Activated T-helper 17 cell treated with anti-CD3 and anti-CD28 coated beads, Interleukin-2, amount 50 U/mL, for 72 hours (primary cell): ENCODE results near the gene FIGNL1. TPM values are rescaled to one million over a fixed set of nuclear protein-coding genes. Genes with fewer than 3 reads are reported as not detected.

ENCODE experiments used
- ATAC-seq: fragments of 150-1000 bp; cut with Tn5 transposase; replicated peaks from 2 replicates; pipeline ENCODE4 v1.10.0; 2021; ENCODE audit warnings: mild to moderate bottlenecking, moderate library complexity
- H3K27ac Mint-ChIP-seq: one replicate; pipeline ENCODE4 v1.8.0; 2022; ENCODE audit warnings: mixed read lengths
- H3K27me3 Mint-ChIP-seq: one replicate; pipeline ENCODE4 v1.8.0; 2022; ENCODE audit warnings: mixed read lengths
- H3K36me3 Mint-ChIP-seq: one replicate; pipeline ENCODE4 v1.8.0; 2022; ENCODE audit warnings: low read depth, mild to moderate bottlenecking, mixed read lengths
- H3K4me1 Mint-ChIP-seq: one replicate; pipeline ENCODE4 v1.8.0; 2022; ENCODE audit warnings: mixed read lengths
- H3K4me3 Mint-ChIP-seq: one replicate; pipeline ENCODE4 v1.8.0; 2022; ENCODE audit warnings: mild to moderate bottlenecking, mixed read lengths
- H3K9me3 Mint-ChIP-seq: one replicate; pipeline ENCODE4 v1.8.0; 2022; ENCODE audit warnings: mixed read lengths
- total RNA-seq, 2 donors: library from RNA; stranded (reverse); gene quantifications; one replicate each; pipeline ENCODE4 v1.2.3, GENCODE V29; 2022

Gene FIGNL1, protein sequence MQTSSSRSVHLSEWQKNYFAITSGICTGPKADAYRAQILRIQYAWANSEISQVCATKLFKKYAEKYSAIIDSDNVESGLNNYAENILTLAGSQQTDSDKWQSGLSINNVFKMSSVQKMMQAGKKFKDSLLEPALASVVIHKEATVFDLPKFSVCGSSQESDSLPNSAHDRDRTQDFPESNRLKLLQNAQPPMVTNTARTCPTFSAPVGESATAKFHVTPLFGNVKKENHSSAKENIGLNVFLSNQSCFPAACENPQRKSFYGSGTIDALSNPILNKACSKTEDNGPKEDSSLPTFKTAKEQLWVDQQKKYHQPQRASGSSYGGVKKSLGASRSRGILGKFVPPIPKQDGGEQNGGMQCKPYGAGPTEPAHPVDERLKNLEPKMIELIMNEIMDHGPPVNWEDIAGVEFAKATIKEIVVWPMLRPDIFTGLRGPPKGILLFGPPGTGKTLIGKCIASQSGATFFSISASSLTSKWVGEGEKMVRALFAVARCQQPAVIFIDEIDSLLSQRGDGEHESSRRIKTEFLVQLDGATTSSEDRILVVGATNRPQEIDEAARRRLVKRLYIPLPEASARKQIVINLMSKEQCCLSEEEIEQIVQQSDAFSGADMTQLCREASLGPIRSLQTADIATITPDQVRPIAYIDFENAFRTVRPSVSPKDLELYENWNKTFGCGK
- total RNA-seq: 10 to 100 TPM; 51.9 to 62.5 TPM

DNA sequence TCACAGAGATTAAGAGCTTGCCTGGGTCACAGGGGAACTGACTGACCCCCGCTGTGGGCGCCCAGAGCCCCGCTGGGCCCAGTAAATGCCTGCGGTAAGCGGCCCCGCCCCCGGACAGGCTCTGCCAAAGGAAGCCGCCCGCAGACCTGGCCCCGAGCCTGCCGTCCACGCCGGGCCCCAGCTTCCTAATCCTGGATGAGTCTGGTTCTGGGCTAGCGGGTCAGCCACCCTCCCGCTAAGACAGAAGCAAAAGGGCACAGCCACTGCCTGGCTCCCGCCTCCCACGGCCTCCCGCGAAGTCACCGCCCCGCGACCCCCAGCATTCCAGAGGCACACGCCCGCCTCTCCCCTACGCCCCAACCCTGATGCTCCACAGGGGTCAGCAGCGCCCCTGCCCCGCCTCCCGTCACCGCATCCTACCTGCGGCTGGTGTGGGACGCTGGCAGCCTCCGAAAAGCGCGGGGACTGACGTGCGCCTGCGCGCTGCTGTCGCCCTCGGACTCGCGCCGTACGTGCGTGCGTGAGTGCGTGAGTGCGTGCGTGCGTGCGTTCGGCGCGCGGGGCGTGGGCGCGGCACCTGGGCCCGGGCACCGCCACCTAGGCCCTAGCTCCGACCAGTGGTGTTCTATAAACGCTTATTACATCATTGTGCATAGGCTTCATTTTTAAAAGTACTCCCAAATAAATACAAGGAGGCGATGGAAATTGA is at the start of gene FIGNL1:
Gene FIGNL1, minus strand, starts transcription at position 470 of the 709 bp plus-strand sequence. CDS start 3,063 bp downstream, outside the sequence.
- H3K9me3 Mint-ChIP-seq: no peaks in the 10 kb centered on the region
- H3K4me3 Mint-ChIP-seq: peak within 1 kb of the TSS; percentile 82
- peaks cover 25% of the 10 kb centered on the region for H3K4me1 Mint-ChIP-seq
- H3K27me3 Mint-ChIP-seq: no peaks in the 10 kb centered on the region
- peaks cover 48% of the 10 kb centered on the region for H3K36me3 Mint-ChIP-seq
- H3K27ac Mint-ChIP-seq: peak within 1 kb of the TSS; percentile 85
- peak; percentile 82 for ATAC-seq

DNA sequence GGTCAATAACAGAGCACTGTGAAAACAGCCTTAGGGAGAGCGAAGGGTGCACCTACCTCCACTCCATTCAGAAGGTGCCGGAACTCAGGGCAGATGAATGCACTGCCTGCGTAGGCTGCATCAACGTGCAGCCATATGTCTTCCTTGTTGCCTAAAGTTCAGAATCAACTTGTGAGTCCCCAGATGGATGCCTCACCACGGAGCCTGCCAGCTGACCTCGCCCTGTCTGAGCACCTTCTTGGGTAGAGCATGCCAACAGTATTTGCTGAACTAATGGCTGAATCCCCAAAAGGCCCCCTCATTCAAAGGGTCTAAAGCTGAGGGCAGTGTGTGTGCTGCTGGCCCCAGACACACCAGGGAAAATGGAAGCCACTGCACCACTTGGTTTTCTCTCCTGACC is 48.9 kb upstream of the FIGNL1 start:
- H3K36me3 Mint-ChIP-seq: no peaks in the 10 kb centered on the region
- no peak for ATAC-seq
- H3K9me3 Mint-ChIP-seq: no peaks in the 10 kb centered on the region
- no peaks in the 10 kb centered on the region for H3K4me1 Mint-ChIP-seq
- no peak overlapping the region for H3K27ac Mint-ChIP-seq
- H3K27me3 Mint-ChIP-seq: peaks cover 15% of the 10 kb centered on the region
- no peak overlapping the region for H3K4me3 Mint-ChIP-seq

DNA sequence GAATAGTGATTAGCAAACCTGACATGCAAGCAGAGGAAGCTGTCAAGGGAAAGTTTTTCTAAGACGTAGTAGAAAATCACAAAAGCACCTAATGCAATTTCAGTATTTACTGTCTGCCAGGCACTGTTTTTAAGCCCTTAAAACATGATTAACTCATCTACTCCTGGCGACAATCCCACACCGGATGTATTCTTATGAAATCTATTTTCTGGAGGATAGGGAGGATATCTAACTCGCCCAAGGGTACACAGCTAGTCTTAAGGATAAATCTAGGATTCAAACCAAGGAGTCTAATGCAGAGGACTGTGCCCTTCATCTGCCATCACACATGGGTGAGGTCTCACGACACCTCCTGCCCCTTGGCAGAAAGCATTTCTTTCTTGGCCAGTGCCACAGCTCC is 47.8 kb upstream of the FIGNL1 start:
- Mint-ChIP-seq H3K27ac (no peak overlapping the region), H3K4me1 (no peaks in the 10 kb centered on the region), H3K36me3 (no peaks in the 10 kb centered on the region), H3K4me3 (no peak overlapping the region), H3K9me3 (no peaks in the 10 kb centered on the region), H3K27me3 (peaks cover 20% of the 10 kb centered on the region)
- no peak for ATAC-seq

DNA sequence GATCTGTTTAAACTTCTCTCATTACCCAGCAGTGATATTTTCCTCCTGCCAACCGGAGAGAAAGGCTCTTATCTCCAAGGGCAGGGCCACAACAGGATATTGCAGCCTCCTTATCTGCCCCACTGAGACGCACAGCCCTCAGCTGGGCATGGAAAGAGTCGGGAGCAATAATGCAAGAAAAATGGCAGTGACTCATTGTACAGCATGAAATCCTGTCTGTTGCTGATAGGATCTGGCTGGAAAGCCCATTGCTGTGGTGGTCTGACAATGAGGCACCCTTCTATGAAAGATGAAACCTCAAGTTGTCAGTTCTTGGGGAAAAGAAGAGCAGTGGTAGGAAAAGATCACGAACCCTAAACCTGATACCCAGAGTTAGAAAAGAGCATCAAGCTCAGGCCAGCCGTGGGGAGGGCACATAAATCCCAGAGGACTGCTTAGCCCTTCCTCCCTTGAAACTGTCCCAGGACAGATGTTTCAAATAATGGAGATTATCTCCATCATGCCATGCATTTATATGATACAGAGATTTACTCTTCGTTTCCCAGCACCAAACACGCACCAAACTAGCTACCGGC is 47.0 kb upstream of the FIGNL1 start:
- H3K27me3 Mint-ChIP-seq: peaks cover 25% of the 10 kb centered on the region
- H3K4me3 Mint-ChIP-seq: no peak overlapping the region
- no peak overlapping the region for H3K27ac Mint-ChIP-seq
- H3K4me1 Mint-ChIP-seq: no peaks in the 10 kb centered on the region
- H3K9me3 Mint-ChIP-seq: no peaks in the 10 kb centered on the region
- ATAC-seq: no peak
- H3K36me3 Mint-ChIP-seq: no peaks in the 10 kb centered on the region

DNA sequence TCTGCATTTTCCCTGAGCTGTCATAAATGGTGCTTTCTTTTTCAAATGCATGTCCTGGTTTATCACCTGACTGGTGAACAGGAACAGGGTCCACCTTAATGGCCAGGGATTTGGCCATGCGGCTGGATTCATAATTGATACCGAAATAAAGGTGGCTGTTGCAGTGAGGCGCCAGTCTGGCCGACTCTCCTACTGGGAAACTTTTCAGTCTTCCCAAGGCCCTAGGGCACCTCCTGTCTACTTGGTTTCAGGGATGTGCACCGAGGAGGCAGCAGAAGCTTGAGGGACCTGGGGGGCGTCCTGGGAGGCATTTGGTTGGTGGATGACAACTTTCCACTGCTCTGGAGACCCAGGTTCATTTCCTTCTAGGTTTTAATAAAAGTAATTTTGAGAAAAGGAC is 46.4 kb upstream of the FIGNL1 start:
- Mint-ChIP-seq H3K27me3 (peaks cover 29% of the 10 kb centered on the region), H3K9me3 (no peaks in the 10 kb centered on the region), H3K27ac (no peak overlapping the region), H3K36me3 (no peaks in the 10 kb centered on the region), H3K4me3 (no peak overlapping the region), H3K4me1 (no peaks in the 10 kb centered on the region)
- no peak for ATAC-seq

DNA sequence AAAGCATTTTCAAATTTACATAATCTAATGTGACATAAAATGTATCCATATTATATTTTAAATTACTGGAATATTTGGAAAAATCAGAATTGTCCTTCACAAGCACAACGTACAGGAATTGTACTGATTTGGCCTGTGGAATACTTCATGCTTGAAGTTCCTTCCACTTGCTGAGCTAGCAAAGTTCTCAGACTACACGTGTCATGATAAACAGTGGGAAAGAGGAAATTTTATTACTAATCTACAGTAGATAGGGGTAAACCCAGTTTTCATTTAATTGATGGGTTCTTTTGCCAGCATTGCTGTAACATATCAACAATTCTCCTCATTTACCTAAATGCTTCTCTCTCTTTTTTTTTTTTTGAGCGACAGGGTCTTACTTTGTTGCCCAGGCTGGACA is 45.6 kb upstream of the FIGNL1 start:
- no peaks in the 10 kb centered on the region for H3K4me1 Mint-ChIP-seq
- no peak overlapping the region for H3K27ac Mint-ChIP-seq
- peaks cover 33% of the 10 kb centered on the region for H3K27me3 Mint-ChIP-seq
- no peaks in the 10 kb centered on the region for H3K9me3 Mint-ChIP-seq
- no peak overlapping the region for H3K4me3 Mint-ChIP-seq
- no peaks in the 10 kb centered on the region for H3K36me3 Mint-ChIP-seq
- no peak for ATAC-seq

DNA sequence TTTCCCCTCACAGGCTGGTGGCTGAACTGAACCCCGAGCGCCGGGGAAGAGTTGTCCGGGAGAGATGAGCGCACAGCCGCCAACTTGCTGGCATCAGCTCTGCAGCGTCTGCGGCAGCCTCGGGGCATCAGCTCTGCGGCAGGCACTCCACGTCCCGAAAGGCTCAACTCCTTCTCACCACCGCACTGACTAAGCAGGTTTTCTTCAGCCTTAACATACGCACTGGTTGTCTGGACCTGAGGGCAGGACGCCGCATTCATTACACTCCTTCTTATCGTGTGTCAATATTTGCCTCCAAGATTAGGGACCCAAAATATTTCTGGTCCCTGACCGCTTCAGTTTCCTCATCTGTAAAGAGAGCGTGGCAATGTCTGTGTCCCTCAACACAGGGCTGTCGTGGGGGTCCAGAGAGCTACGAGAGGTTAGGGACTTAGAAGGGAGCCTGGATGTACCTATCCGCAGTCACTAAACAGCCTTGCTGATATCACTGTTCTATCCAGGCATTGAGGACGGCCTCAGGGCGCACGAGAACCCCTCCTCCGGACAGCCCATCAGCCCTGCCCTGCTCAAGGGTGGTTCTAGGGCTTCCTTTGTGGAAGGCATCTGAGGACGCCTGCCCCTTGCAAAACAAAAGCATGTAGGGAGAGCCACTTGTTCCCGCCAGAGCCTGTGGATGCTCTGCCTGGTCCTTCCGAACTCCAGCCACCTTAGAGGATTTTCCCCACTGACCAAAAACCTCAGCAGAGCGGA is 42.8 kb upstream of the FIGNL1 start:
- Mint-ChIP-seq H3K9me3 (no peaks in the 10 kb centered on the region), H3K27me3 (peaks cover 27% of the 10 kb centered on the region), H3K4me3 (no peak overlapping the region), H3K27ac (no peak overlapping the region), H3K36me3 (no peaks in the 10 kb centered on the region), H3K4me1 (no peaks in the 10 kb centered on the region)
- ATAC-seq: no peak

DNA sequence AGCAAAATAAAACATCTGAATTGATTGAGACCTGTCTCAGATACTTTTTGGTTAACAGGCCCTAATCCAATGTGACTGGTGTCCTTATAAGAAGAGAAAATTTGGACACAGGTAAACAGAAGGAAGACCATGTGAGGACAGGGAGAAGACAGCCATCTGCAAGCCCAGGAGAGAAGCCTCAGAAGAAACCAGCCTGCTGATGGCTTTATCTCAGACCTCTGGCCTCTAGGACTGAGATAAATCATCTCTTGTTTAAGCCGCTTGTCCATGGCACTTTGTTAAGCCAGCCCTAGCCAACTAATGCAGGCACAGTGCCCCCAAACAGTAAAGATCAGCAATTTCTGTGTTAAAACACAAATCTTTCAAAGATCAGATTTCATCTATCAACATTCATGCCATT is 41.8 kb upstream of the FIGNL1 start:
- no peak for ATAC-seq

DNA sequence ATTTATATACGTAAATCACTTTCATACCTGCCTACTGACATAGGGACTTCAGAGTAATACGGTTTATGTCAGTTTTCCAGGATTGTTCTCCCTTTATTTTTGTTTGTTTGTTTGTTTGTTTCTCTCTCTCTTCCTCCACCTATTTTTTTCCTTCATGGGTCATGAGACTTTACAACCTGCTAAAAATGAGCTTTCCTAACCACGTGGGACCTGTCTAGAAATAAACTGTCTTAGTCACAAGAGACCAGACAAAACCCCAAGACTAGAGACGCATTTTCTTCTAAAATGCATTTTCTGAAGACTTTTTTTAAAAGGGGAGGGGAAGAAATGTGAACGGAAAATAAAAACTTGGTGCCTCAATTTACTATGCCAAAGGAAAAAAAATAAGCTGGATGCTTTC is 41.1 kb upstream of the FIGNL1 start:
- peaks cover 21% of the 10 kb centered on the region for H3K27me3 Mint-ChIP-seq
- no peaks in the 10 kb centered on the region for H3K9me3 Mint-ChIP-seq
- no peak overlapping the region for H3K4me3 Mint-ChIP-seq
- ATAC-seq: no peak
- H3K27ac Mint-ChIP-seq: no peak overlapping the region
- no peaks in the 10 kb centered on the region for H3K4me1 Mint-ChIP-seq
- H3K36me3 Mint-ChIP-seq: no peaks in the 10 kb centered on the region

More for the DNA sequence above, 41.8 kb upstream of the FIGNL1 start:
- Mint-ChIP-seq H3K4me3 (no peak overlapping the region), H3K27ac (no peak overlapping the region), H3K4me1 (no peaks in the 10 kb centered on the region), H3K27me3 (peaks cover 19% of the 10 kb centered on the region), H3K36me3 (no peaks in the 10 kb centered on the region), H3K9me3 (no peaks in the 10 kb centered on the region)

DNA sequence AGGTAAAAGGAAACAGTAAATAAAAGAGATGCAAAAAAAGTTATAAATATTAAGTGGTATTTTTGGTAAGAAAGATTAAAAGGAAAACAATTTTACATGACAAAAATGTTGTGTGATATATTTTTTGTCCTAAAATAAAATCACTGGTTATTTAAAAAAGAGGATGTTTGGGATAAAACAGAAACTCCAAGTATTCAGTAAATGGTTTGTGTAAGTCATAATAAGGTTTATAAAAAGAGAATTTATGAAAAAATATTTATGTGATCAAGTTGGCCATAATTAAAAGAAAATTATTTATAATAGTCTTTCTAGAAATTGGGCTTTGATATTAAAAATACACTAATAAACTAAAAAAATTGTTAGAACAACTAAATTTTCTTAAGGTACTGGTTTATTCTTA is 38.2 kb upstream of the FIGNL1 start:
- no peaks in the 10 kb centered on the region for H3K36me3 Mint-ChIP-seq
- H3K9me3 Mint-ChIP-seq: no peaks in the 10 kb centered on the region
- no peak for ATAC-seq
- peaks cover 19% of the 10 kb centered on the region for H3K27me3 Mint-ChIP-seq
- no peak overlapping the region for H3K4me3 Mint-ChIP-seq
- H3K27ac Mint-ChIP-seq: no peak overlapping the region
- no peaks in the 10 kb centered on the region for H3K4me1 Mint-ChIP-seq

DNA sequence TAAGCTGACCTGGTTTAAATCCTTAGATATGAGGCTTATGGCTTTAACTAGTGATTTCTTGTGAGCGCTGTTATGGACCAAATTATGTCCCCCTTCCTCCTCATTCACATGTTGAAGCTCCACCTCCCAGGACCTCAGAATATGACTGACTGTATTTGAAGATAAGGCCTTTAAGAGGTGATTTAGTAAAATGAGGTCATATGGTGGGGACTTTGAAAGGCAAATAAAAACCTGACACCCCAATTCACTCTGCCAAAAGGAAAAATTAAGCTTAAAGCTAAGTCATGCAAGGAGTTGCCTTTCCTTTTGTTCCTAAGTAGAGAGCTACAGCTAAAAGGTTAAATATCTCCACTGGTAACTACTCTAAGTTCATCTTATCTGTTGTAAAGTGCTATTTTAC is 36.4 kb upstream of the FIGNL1 start:
- Mint-ChIP-seq H3K4me1 (no peaks in the 10 kb centered on the region), H3K4me3 (no peak overlapping the region), H3K27me3 (peaks cover 6% of the 10 kb centered on the region), H3K36me3 (no peaks in the 10 kb centered on the region), H3K9me3 (no peaks in the 10 kb centered on the region), H3K27ac (no peak overlapping the region)
- ATAC-seq: no peak

DNA sequence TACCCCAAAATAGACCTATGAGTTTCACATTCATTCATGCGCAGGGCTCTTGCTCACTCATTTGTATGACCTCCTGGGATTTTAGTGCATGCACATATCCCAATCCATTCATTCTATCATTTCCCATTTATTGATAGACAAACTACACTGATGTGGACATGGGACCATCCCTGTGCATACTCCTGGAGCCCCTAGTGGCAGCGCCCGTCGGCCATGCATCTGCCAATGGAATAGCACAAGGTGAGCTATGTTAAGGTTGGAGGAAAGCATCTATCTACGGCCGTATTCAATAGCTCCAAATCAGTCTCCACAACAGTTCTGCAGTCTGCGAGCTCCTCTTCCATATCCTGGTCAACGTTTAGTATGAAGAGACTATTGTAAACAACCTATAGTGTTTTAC is 31.7 kb upstream of the FIGNL1 start:
- ATAC-seq: no peak
- H3K27me3 Mint-ChIP-seq: peaks cover 2% of the 10 kb centered on the region
- H3K4me3 Mint-ChIP-seq: no peak overlapping the region
- no peaks in the 10 kb centered on the region for H3K9me3 Mint-ChIP-seq
- no peaks in the 10 kb centered on the region for H3K4me1 Mint-ChIP-seq
- no peaks in the 10 kb centered on the region for H3K36me3 Mint-ChIP-seq
- no peak overlapping the region for H3K27ac Mint-ChIP-seq

DNA sequence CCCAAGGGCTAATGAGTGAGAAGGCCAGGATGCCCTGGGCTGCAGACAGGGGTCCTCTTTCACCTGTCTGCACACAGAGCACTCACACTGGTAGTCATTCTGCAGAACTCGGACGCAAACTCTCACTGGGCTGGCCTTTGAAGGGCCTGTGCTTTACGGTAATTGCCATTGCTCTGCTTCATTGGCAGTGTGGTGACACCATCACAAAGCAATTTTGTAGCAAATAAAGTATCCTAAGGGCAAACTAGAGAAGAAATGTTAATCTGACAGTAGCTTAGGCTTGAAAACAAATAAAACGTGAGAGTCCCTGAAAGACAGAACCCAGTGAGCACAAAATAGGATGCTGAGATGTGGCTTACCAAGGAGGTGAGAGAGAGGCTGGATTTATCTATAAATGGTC is 30.6 kb upstream of the FIGNL1 start:
- H3K4me3 Mint-ChIP-seq: no peak overlapping the region
- H3K27ac Mint-ChIP-seq: no peak overlapping the region
- H3K36me3 Mint-ChIP-seq: no peaks in the 10 kb centered on the region
- no peaks in the 10 kb centered on the region for H3K4me1 Mint-ChIP-seq
- H3K27me3 Mint-ChIP-seq: no peaks in the 10 kb centered on the region
- no peak for ATAC-seq
- no peaks in the 10 kb centered on the region for H3K9me3 Mint-ChIP-seq
